Tibial artery (tissue), 4 donors: Measurements from ENCODE around the gene SORBS2.
"Not testable (repeated sequence)": the region's sequence is repeated elsewhere in the genome, so short reads cannot be mapped to it uniquely, and the experiment has no call there.

Source experiments
- DNase-seq, 2 donors: peaks; one replicate each; pipeline ENCODE4 v3.0.0-alpha.2; 2019
- H3K27ac ChIP-seq, 2 donors: fragments of 200-600 bp; sonication (generic) in 1 of 2; 1 replicate in 1 of 2; 2 replicates in 1 of 2; pipeline ENCODE4 v1.5.1; 2018 to 2019; ENCODE audit warnings: mild to moderate bottlenecking in 1 of 2
- H3K27me3 ChIP-seq, 2 donors: fragments of 200-600 bp; sonication (generic) in 1 of 2; one replicate each; pipeline versions ENCODE4 v1.5.1 to v1.6.0; 2016 to 2019
- H3K36me3 ChIP-seq, 3 donors: fragments of 200-600 bp; sonication (generic) in 2 of 3; one replicate each; pipeline ENCODE4 v1.5.1; 2016 to 2019; ENCODE audit warnings: mild to moderate bottlenecking in 2 of 3
- H3K4me1 ChIP-seq, 4 donors: fragments of 200-600 bp; sonication (generic) in 2 of 4; 1 replicate in 3 of 4; 2 replicates in 1 of 4; pipeline ENCODE4 v1.5.1; 2016 to 2019
- H3K4me3 ChIP-seq, 2 donors: fragments of 200-600 bp; sonication (generic) in 1 of 2; 1 replicate in 1 of 2; 2 replicates in 1 of 2; pipeline ENCODE4 v1.5.1; 2018 to 2019; ENCODE audit warnings: mild to moderate bottlenecking in 2 of 2
- H3K9me3 ChIP-seq, 3 donors: fragments of 200-600 bp; sonication (generic) in 1 of 3; one replicate each; pipeline ENCODE4 v1.5.1; 2016 to 2019
- intact Hi-C: fragments of 100-400 bp; cut with DNase I; formaldehyde crosslinking; loops from one replicate; pipeline ENCODE4 v1.15.0; 2023; ENCODE audit warnings: low total_unique reads
- TF ChIP-seq, protein P1 (sequence below), 2 experiments: fragments of 200-600 bp in 1 of 2; fragments of 450-650 bp in 1 of 2; IDR thresholded peaks; one replicate each; pipeline ENCODE4 v1.5.1; 2017 to 2019; ENCODE audit warnings: antibody characterized with exemption in 2 of 2, mild to moderate bottlenecking in 1 of 2, moderate library complexity in 1 of 2

Gene SORBS2, protein sequence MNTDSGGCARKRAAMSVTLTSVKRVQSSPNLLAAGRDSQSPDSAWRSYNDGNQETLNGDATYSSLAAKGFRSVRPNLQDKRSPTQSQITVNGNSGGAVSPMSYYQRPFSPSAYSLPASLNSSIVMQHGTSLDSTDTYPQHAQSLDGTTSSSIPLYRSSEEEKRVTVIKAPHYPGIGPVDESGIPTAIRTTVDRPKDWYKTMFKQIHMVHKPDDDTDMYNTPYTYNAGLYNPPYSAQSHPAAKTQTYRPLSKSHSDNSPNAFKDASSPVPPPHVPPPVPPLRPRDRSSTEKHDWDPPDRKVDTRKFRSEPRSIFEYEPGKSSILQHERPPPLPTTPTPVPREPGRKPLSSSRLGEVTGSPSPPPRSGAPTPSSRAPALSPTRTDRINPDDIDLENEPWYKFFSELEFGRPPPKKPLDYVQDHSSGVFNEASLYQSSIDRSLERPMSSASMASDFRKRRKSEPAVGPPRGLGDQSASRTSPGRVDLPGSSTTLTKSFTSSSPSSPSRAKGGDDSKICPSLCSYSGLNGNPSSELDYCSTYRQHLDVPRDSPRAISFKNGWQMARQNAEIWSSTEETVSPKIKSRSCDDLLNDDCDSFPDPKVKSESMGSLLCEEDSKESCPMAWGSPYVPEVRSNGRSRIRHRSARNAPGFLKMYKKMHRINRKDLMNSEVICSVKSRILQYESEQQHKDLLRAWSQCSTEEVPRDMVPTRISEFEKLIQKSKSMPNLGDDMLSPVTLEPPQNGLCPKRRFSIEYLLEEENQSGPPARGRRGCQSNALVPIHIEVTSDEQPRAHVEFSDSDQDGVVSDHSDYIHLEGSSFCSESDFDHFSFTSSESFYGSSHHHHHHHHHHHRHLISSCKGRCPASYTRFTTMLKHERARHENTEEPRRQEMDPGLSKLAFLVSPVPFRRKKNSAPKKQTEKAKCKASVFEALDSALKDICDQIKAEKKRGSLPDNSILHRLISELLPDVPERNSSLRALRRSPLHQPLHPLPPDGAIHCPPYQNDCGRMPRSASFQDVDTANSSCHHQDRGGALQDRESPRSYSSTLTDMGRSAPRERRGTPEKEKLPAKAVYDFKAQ (N-terminal part only)

DNA sequence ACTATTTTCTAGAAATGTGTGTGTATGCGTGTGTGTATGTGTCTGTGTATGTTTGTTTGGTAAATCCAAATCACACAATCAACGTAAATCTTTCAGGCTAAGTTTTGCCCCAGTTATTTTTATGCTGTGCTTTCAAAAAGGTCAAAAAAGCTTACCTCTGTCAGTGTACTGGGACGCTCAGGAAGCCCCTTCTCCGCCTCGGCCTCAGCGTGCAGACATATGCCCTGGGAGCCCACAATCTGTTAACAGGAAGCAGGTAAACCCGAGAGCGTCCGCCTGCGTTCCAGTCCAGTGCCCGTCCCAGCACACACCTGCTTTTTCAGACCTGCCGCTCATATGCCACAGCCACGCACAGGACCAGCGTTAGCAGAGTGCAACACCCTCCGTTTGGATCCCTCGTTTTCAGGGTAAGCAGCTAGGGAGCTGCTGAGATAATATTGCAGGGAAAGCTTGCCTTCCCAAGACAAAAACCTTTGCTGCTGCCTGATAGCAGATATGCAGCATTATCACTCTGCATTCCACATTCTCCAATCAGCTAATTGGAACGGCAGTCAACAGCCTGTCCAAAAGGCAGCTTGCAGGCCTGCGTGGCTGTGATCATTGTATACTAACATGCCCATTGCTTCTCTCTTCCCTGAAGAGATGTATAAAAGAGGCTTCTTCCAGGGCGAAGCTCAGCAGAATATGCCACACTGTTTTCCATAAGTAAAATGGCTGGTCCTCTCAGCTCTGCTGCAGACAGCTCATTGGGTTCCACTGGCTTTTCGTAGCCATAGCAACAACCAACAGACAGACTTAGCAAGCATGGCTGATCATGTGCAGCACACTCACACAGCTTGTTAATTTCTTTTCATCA is at the start of gene SORBS2:
Gene SORBS2, minus strand, starts transcription at position 686 of the 856 bp plus-strand sequence. CDS start 121,623 bp downstream, outside the sequence.
- Histone ChIP-seq H3K27me3 (no peaks in the 10 kb centered on the region), H3K4me1 (no peaks in the 10 kb centered on the region), H3K27ac (peak within 1 kb of the TSS; percentile 58 to 74), H3K9me3 (no peaks in the 10 kb centered on the region), H3K36me3 (no peaks in the 10 kb centered on the region), H3K4me3 (peak within 1 kb of the TSS; percentile 54 to 57)
- intact Hi-C loops = no loop called here
- TF ChIP-seq, protein P1, sequence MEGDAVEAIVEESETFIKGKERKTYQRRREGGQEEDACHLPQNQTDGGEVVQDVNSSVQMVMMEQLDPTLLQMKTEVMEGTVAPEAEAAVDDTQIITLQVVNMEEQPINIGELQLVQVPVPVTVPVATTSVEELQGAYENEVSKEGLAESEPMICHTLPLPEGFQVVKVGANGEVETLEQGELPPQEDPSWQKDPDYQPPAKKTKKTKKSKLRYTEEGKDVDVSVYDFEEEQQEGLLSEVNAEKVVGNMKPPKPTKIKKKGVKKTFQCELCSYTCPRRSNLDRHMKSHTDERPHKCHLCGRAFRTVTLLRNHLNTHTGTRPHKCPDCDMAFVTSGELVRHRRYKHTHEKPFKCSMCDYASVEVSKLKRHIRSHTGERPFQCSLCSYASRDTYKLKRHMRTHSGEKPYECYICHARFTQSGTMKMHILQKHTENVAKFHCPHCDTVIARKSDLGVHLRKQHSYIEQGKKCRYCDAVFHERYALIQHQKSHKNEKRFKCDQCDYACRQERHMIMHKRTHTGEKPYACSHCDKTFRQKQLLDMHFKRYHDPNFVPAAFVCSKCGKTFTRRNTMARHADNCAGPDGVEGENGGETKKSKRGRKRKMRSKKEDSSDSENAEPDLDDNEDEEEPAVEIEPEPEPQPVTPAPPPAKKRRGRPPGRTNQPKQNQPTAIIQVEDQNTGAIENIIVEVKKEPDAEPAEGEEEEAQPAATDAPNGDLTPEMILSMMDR (IDR thresholded peaks at IDR 0.05) = no peak
- no peak for DNase-seq

DNA sequence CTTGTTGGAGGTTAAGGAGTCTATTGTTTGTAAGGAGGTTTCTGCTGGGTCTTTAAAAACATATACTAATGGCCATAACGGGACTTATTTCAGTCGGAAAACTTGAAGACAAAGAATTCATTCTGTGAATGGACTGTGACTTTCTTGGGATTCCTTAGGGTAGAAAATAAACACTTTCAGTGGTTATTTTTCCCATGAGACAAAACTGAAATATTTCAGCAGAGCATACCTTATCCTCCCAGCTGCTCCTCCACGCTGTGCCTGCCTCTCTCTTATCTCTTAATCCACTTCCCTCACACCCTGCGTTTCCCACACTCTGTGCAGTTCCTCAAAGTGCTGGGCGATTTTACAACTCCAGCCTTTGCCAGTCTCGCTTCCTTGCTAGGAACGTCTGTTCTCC is 47.1 kb upstream of the SORBS2 start:
- no peaks in the 10 kb centered on the region for H3K36me3 ChIP-seq
- no peak for DNase-seq
- intact Hi-C loops = no loop called here
- H3K27ac ChIP-seq = no peak overlapping the region
- no peak overlapping the region for H3K4me3 ChIP-seq
- no peaks in the 10 kb centered on the region for H3K27me3 ChIP-seq
- no peaks in the 10 kb centered on the region for H3K4me1 ChIP-seq
- TF ChIP-seq, protein P1 (IDR thresholded peaks at IDR 0.05) = no peak
- H3K9me3 ChIP-seq = no peaks in the 10 kb centered on the region

DNA sequence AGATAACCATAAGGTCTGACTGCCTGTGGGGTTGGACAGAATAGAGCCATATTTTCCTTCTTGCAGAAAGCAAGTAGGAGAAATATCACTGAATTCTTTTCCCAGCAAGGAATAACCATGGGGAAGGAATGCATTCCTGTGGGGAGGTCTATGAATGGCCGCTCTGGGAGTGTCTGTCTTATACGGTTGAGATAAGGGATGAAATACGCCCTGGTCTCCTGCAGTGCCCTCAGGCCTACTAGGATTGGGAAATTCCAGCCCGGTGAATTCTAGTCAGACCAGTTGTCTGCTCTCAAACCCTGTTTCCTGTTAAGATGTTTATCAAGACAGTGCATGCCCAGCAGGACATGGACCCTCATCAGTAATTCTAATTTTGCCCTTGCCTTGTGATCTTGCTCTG is 45.6 kb upstream of the SORBS2 start:
- H3K9me3 ChIP-seq, H3K27me3 ChIP-seq, intact Hi-C loops, DNase-seq, H3K36me3 ChIP-seq, H3K4me1 ChIP-seq, H3K4me3 ChIP-seq, H3K27ac ChIP-seq: not testable (repeated sequence)

DNA sequence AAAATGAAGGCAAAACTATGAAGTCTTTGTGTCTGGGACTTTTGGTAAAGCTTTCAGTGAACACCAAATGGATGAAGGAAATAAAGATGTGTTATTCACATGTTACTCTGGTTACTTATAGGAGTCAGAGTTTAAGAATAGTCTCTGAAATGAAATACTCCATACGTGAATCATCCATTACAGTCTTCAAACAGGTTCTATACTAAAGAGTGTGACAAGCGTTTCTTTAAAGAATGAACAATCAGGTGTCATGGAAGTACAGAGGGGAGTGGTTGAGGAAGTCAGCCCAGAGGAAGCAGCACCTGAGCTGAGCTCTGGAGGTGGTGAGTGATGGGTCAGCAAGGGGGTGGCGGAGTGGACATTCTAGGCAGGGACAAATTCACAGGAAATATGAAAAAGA is 41.8 kb upstream of the SORBS2 start:
- no peaks in the 10 kb centered on the region for H3K9me3 ChIP-seq
- intact Hi-C loops = no loop called here
- H3K4me1 ChIP-seq = no peaks in the 10 kb centered on the region
- TF ChIP-seq, protein P1 (IDR thresholded peaks at IDR 0.05) = no peak
- H3K36me3 ChIP-seq = no peaks in the 10 kb centered on the region
- no peak for DNase-seq
- no peak overlapping the region for H3K27ac ChIP-seq
- no peak overlapping the region for H3K4me3 ChIP-seq
- no peaks in the 10 kb centered on the region for H3K27me3 ChIP-seq

DNA sequence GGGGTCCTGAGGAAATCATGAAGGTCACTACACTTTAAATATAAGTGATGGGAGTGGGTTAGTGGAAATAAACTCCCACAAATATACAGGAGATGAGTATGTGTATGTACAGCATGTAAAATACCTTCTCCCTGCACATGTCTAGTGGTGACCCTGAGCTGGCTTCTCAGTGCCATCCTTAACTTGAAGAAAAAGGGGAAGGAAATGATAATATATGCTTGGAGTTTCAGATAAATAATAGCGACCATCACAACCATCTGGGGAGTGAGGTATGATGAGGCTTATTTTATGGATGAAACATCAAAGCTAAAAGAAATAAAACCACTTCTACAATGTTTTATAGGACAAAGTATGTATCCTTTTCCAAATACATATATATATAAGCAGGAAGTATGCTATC is 41.0 kb upstream of the SORBS2 start:
- DNase-seq = no peak
- Histone ChIP-seq H3K4me3 (no peak overlapping the region), H3K36me3 (no peaks in the 10 kb centered on the region), H3K9me3 (no peaks in the 10 kb centered on the region), H3K4me1 (no peaks in the 10 kb centered on the region), H3K27ac (no peak overlapping the region), H3K27me3 (no peaks in the 10 kb centered on the region)
- intact Hi-C loops = no loop called here
- TF ChIP-seq, protein P1 (IDR thresholded peaks at IDR 0.05) = no peak
